ENCODE measurements around the gene TUNAR.

DNA sequence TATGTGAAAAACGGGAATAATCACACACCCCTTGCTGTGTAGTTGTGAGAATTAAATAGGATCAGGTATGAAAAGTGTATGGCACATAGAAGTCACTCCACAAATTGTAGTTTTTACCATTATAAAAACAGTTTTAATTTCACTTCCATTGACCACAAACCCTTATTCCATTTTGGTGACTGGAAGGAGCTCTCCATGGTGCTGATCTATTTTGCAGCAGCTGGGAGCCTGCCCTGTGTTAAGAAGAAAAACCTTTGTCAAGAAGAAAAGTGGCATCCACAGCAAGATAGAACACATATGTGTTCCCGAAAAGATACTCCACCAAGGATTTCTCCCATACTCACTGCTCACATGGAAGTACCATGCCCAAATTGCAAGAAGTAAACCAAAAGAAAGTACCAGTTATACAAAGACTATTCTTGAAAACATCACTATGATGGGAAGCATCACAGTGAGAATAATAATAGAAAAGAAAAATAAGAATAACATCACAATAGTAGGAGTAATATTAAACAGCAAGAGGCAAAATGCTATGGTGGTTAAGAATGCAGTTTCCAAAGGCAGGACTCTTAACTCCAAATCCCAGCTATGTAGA is 58.7 kb downstream of the TUNAR start:
- TF ChIP-seq CEBPB (IDR thresholded peaks at IDR 0.05), result no peak
- TF ChIP-seq RAD21 (IDR thresholded peaks at IDR 0.05; ENCODE audit: low read depth), result no peak
- no peak for TF ChIP-seq TEAD4 (IDR thresholded peaks at IDR 0.05)
- no peak for TF ChIP-seq TAF1 (IDR thresholded peaks at IDR 0.05; ENCODE audit: low read depth)

All from Ishikawa (cell line).